ENCODE data around the gene CDK5RAP2. TPM values are rescaled to one million over a fixed set of nuclear protein-coding genes. Genes with fewer than 3 reads are reported as not detected.

CDK5RAP2 gene
- total RNA-seq, 6 experiments from 2014 or later: 28.4 to 40.8 (median 36.8) TPM

- no peaks in the 10 kb centered on the region for H3K36me3 Mint-ChIP-seq (ENCODE audit: low read depth)
- peak; percentile 56 for TF ChIP-seq CTCF (IDR thresholded peaks at IDR 0.05)
- H3K4me1 Mint-ChIP-seq (ENCODE audit: low read depth): peaks cover 38% of the 10 kb centered on the region
- no peak for DNase-seq
- no peaks in the 10 kb centered on the region for H3K9me3 Mint-ChIP-seq
- H3K27me3 Mint-ChIP-seq (ENCODE audit: insufficient read depth): no peaks in the 10 kb centered on the region
- H3K27ac Mint-ChIP-seq: no peak overlapping the region
- no peak overlapping the region for H3K4me3 Mint-ChIP-seq
These were observed 32.3 kb upstream of the CDK5RAP2 start for GRCh38 chr9:120612218-120612617.

GRCh38 chr9:120611690-120612068 is 31.7 kb upstream of the CDK5RAP2 start:
- Mint-ChIP-seq H3K36me3 (ENCODE audit: low read depth) (no peaks in the 10 kb centered on the region), H3K4me3 (no peak overlapping the region), H3K27ac (no peak overlapping the region), H3K9me3 (no peaks in the 10 kb centered on the region), H3K27me3 (ENCODE audit: insufficient read depth) (no peaks in the 10 kb centered on the region), H3K4me1 (ENCODE audit: low read depth) (peaks cover 33% of the 10 kb centered on the region)
- no peak for DNase-seq
- TF ChIP-seq CTCF (IDR thresholded peaks at IDR 0.05): no peak

GRCh38 chr9:120610975-120611689 is 31.2 kb upstream of the CDK5RAP2 start:
- Mint-ChIP-seq H3K27ac (no peak overlapping the region), H3K9me3 (no peaks in the 10 kb centered on the region), H3K4me3 (no peak overlapping the region), H3K36me3 (ENCODE audit: low read depth) (no peaks in the 10 kb centered on the region), H3K27me3 (ENCODE audit: insufficient read depth) (no peaks in the 10 kb centered on the region), H3K4me1 (ENCODE audit: low read depth) (peaks cover 32% of the 10 kb centered on the region)
- TF ChIP-seq CTCF (IDR thresholded peaks at IDR 0.05): peak; percentile 66
- DNase-seq: no peak

GRCh38 chr9:120609636-120610035 is 29.7 kb upstream of the CDK5RAP2 start:
- Mint-ChIP-seq H3K27ac (no peak overlapping the region), H3K36me3 (ENCODE audit: low read depth) (peaks cover 7% of the 10 kb centered on the region), H3K4me1 (ENCODE audit: low read depth) (peaks cover 32% of the 10 kb centered on the region), H3K9me3 (no peaks in the 10 kb centered on the region), H3K4me3 (no peak overlapping the region), H3K27me3 (ENCODE audit: insufficient read depth) (no peaks in the 10 kb centered on the region)
- DNase-seq: no peak
- TF ChIP-seq CTCF (IDR thresholded peaks at IDR 0.05): no peak

GRCh38 chr9:120608421-120608820 is 28.5 kb upstream of the CDK5RAP2 start:
- H3K9me3 Mint-ChIP-seq: no peaks in the 10 kb centered on the region
- peaks cover 7% of the 10 kb centered on the region for H3K36me3 Mint-ChIP-seq (ENCODE audit: low read depth)
- H3K4me1 Mint-ChIP-seq (ENCODE audit: low read depth): peaks cover 32% of the 10 kb centered on the region
- peak; percentile 9 for DNase-seq
- no peak for TF ChIP-seq CTCF (IDR thresholded peaks at IDR 0.05)
- H3K4me3 Mint-ChIP-seq: no peak overlapping the region
- H3K27me3 Mint-ChIP-seq (ENCODE audit: insufficient read depth): no peaks in the 10 kb centered on the region
- no peak overlapping the region for H3K27ac Mint-ChIP-seq

Measured in HFFc6 (cell line).